Testis (tissue), 2 donors: Measurements from ENCODE around the gene INPP5A.

Experiments
- POLR2A ChIP-seq: fragments of 450-650 bp; IDR thresholded peaks from one replicate; pipeline ENCODE4 v1.6.1; 2017; ENCODE audit warnings: antibody characterized with exemption, mild to moderate bottlenecking, moderate library complexity
- TF ChIP-seq, protein P1 (sequence below), 3 experiments: fragments of 450-650 bp in 2 of 3; fragments of 200-600 bp in 1 of 3; sonication (generic) in 1 of 3; IDR thresholded peaks; one replicate each; pipeline ENCODE4 v1.5.1; 2016 to 2019; ENCODE audit warnings: antibody characterized with exemption in 3 of 3, mild to moderate bottlenecking in 2 of 3, moderate library complexity in 1 of 3

DNA sequence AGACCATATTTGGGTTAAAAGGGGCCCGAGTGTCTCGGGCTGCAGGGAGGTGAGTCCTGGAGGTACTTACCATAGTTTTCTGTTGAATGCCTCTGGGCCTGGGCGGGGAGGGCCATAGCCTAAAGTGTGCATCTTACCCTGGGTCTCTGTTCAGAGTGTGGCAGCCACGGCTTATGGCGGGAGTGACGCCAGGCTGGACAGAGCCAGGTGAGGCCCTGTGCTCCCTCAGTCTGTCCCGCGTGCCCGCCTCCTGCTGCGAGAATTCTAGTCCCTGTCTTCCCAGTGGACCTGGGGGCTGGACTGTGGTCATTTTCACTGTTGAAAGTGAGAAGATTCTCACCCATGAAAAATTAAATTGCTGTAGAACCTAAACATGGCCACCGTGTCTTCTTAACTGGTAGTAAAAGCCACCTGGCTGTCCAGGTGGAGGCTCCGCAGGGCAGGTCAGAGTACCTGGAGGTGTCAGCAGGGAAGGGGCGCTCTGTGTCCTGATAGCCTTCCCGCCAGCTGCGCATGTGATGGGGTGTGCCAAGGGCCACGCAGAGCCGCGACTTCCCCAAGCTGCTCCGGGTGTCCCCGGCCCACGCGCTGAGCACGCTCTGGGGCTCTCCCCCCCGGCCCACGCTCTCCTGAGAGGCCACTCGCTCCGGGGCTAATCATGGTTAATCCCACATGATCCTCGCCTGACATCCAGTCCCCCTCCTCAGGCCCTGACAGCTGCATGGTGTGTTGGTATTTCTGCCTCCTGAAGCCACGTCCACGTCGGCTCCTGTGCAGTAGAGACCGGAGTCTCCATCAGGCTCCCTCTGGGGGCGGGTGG lies 20.3 kb downstream of the INPP5A start:
- TF ChIP-seq, protein P1, sequence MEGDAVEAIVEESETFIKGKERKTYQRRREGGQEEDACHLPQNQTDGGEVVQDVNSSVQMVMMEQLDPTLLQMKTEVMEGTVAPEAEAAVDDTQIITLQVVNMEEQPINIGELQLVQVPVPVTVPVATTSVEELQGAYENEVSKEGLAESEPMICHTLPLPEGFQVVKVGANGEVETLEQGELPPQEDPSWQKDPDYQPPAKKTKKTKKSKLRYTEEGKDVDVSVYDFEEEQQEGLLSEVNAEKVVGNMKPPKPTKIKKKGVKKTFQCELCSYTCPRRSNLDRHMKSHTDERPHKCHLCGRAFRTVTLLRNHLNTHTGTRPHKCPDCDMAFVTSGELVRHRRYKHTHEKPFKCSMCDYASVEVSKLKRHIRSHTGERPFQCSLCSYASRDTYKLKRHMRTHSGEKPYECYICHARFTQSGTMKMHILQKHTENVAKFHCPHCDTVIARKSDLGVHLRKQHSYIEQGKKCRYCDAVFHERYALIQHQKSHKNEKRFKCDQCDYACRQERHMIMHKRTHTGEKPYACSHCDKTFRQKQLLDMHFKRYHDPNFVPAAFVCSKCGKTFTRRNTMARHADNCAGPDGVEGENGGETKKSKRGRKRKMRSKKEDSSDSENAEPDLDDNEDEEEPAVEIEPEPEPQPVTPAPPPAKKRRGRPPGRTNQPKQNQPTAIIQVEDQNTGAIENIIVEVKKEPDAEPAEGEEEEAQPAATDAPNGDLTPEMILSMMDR (IDR thresholded peaks at IDR 0.05) = no peak
- no peak for TF ChIP-seq POLR2A
